ENCODE results near the gene GRIN2A.

DNA sequence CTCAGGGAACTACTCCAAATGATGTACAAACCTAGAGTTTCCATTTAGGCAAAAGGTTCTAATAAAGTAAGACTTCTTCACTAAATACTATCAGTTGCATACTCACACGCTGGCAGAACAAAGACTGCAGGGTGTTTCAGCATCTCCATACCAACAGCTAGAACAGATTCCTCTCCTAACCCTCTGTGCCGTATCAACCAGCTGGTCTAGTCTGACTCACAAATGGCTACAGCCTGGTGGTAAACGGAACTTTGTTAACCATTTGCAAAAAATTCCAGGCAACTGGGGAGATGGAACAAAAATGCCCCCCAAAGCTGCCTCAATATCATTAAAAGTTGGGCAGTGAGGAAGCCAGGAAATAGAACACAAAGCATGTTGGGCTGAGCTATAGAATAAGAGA lies 217.1 kb downstream of the GRIN2A start:
- TF ChIP-seq, protein P1, sequence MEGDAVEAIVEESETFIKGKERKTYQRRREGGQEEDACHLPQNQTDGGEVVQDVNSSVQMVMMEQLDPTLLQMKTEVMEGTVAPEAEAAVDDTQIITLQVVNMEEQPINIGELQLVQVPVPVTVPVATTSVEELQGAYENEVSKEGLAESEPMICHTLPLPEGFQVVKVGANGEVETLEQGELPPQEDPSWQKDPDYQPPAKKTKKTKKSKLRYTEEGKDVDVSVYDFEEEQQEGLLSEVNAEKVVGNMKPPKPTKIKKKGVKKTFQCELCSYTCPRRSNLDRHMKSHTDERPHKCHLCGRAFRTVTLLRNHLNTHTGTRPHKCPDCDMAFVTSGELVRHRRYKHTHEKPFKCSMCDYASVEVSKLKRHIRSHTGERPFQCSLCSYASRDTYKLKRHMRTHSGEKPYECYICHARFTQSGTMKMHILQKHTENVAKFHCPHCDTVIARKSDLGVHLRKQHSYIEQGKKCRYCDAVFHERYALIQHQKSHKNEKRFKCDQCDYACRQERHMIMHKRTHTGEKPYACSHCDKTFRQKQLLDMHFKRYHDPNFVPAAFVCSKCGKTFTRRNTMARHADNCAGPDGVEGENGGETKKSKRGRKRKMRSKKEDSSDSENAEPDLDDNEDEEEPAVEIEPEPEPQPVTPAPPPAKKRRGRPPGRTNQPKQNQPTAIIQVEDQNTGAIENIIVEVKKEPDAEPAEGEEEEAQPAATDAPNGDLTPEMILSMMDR (optimal IDR thresholded peaks at IDR 0.05 in 1 of 3, IDR thresholded peaks at IDR 0.05 in 1 of 3, conservative IDR thresholded peaks at IDR 0.05 in 1 of 3; ENCODE audit: extremely low read depth in 1 of 3, insufficient read depth in 2 of 3, low read length in 3 of 3): no peak
- no peak for TF ChIP-seq EZH2 (IDR thresholded peaks at IDR 0.05; ENCODE audit: low read length)

Measured in keratinocyte (primary cell).